H1 (cell line): ENCODE data around the gene MOV10L1. TPM values are rescaled to one million over a fixed set of nuclear protein-coding genes. Genes with fewer than 3 reads are reported as not detected.

Source experiments
- CTCF ChIA-PET: fragments of 300-600 bp; sonication (Branson Sonifier 250); formaldehyde crosslinking; loops from one replicate; lab custom pipeline; 2021; ENCODE audit not compliant: partially characterized antibody; lab: Charles Lee
- POLR2A ChIA-PET: fragments of 300-600 bp; sonication (Branson Sonifier 250); formaldehyde crosslinking; loops from one replicate; lab custom pipeline; 2021; ENCODE audit warnings: inconsistent platforms; ENCODE audit not compliant: partially characterized antibody; lab: Charles Lee
- DNase-seq, 2 experiments: peaks; one replicate each; pipeline versions ENCODE4 v3.0.0 to v3.0.0-alpha.2; 2010 to 2022; ENCODE audit warnings: low spot score in 2 of 2, low read depth in 1 of 2, mixed read lengths in 1 of 2
- FAIRE-seq: peaks from 2 replicates; lab custom pipeline; 2011; peaks lifted over from hg19 to GRCh38; lab: Jason Lieb, UNC
- H2AFZ ChIP-seq: 2 replicates; pipeline ENCODE4 v1.8.1; 2012; ENCODE audit warnings: low read length, inconsistent platforms
- H2AK5ac ChIP-seq: 2 replicates; pipeline ENCODE4 v1.6.1; 2013; ENCODE audit warnings: low read depth, low read length
- H2BK120ac ChIP-seq: replicated peaks from 2 replicates; pipeline ENCODE3; 2013; ENCODE audit warnings: low read depth, low read length, inconsistent platforms
- H2BK12ac ChIP-seq: 2 replicates; pipeline ENCODE4 v1.6.1; 2013; ENCODE audit warnings: low read depth, low read length
- H2BK15ac ChIP-seq: 2 replicates; pipeline ENCODE4 v1.6.1; 2013; ENCODE audit warnings: low read length
- H2BK20ac ChIP-seq: 2 replicates; pipeline ENCODE4 v1.6.1; 2013; ENCODE audit warnings: low read length
- H2BK5ac ChIP-seq: 2 replicates; pipeline ENCODE4 v1.6.1; 2013; ENCODE audit warnings: low read depth, low read length
- H3K14ac ChIP-seq: 2 replicates; pipeline ENCODE4 v1.6.1; 2013; ENCODE audit warnings: inconsistent platforms; ENCODE audit not compliant: insufficient read length
- H3K18ac ChIP-seq: 2 replicates; pipeline ENCODE4 v1.6.1; 2013; ENCODE audit warnings: low read length; ENCODE audit errors: extremely low read depth
- H3K23ac ChIP-seq: 2 replicates; pipeline ENCODE4 v1.6.1; 2013; ENCODE audit warnings: inconsistent platforms; ENCODE audit not compliant: insufficient read length
- H3K23me2 ChIP-seq: 2 replicates; pipeline ENCODE4 v1.6.1; 2013; ENCODE audit warnings: low read depth, low read length
- H3K27ac ChIP-seq: 2 replicates; pipeline ENCODE4 v1.6.1; 2011; ENCODE audit warnings: low read depth, low read length, inconsistent platforms
- H3K27me3 ChIP-seq, 4 experiments: replicated peaks in 1 of 4; 1 replicate in 1 of 4; 2 replicates in 3 of 4; pipeline versions ENCODE4 v1.6.1 to v1.8.1; 2011 to 2013; ENCODE audit warnings: low read length in 3 of 4, mild to moderate bottlenecking in 3 of 4, inconsistent platforms in 2 of 4, mixed read lengths in 2 of 4, moderate library complexity in 1 of 4; ENCODE audit not compliant: control insufficient read depth in 3 of 4, insufficient read depth in 3 of 4; ENCODE audit errors: extremely low read depth in 1 of 4
- H3K36me3 ChIP-seq, 4 experiments: 2 replicates each; pipeline versions ENCODE4 v1.6.1 to v1.8.1; 2011 to 2013; ENCODE audit warnings: mild to moderate bottlenecking in 4 of 4, low read length in 3 of 4, moderate library complexity in 2 of 4, control low read depth in 1 of 4, inconsistent platforms in 1 of 4; ENCODE audit not compliant: insufficient read depth in 4 of 4, control insufficient read depth in 2 of 4
- H3K4ac ChIP-seq: replicated peaks from 2 replicates; pipeline ENCODE3; 2013; ENCODE audit warnings: low read length, low read depth, mixed read lengths, inconsistent platforms; ENCODE audit not compliant: insufficient read length
- H3K4me1 ChIP-seq, 4 experiments: replicated peaks in 1 of 4; 1 replicate in 1 of 4; 2 replicates in 3 of 4; pipeline versions ENCODE4 v1.6.1 to v1.8.1; 2011 to 2013; ENCODE audit warnings: low read length in 3 of 4, inconsistent platforms in 2 of 4, mixed read lengths in 1 of 4; ENCODE audit not compliant: insufficient read depth in 4 of 4, control insufficient read depth in 3 of 4
- H3K4me2 ChIP-seq, 2 experiments: 2 replicates each; pipeline versions ENCODE4 v1.6.1 to v1.8.1; 2011 to 2013; ENCODE audit warnings: low read depth in 2 of 2, low read length in 2 of 2, control low read depth in 1 of 2, inconsistent platforms in 1 of 2, mild to moderate bottlenecking in 1 of 2; ENCODE audit not compliant: insufficient read depth in 1 of 2
- H3K4me3 ChIP-seq, 4 experiments: fragments of 200-600, 300-600 bp in 1 of 4; sonication (generic), shearing (Covaris generic), sonication (Bioruptor Twin) in 1 of 4; 2 replicates each; pipeline versions ENCODE4 v1.5.1 to v1.8.1; 2011 to 2016; ENCODE audit warnings: low read length in 4 of 4, low read depth in 3 of 4, control low read depth in 2 of 4, inconsistent platforms in 2 of 4, mild to moderate bottlenecking in 2 of 4, mixed read lengths in 1 of 4, moderate library complexity in 1 of 4; ENCODE audit not compliant: insufficient read depth in 2 of 4; ENCODE audit errors: extremely low read depth in 1 of 4
- H3K56ac ChIP-seq: replicated peaks from 2 replicates; pipeline ENCODE3; 2013; ENCODE audit warnings: low read depth, mild to moderate bottlenecking, mixed read lengths, low read length, inconsistent platforms; ENCODE audit not compliant: insufficient read length
- H3K79me1 ChIP-seq: 2 replicates; pipeline ENCODE4 v1.6.1; 2013; ENCODE audit warnings: low read depth, low read length, control low read depth
- H3K79me2 ChIP-seq, 2 experiments: 2 replicates each; pipeline versions ENCODE4 v1.6.1 to v1.8.1; 2012 to 2013; ENCODE audit warnings: low read length in 2 of 2, mild to moderate bottlenecking in 2 of 2, inconsistent platforms in 1 of 2; ENCODE audit not compliant: insufficient read depth in 2 of 2, control insufficient read depth in 1 of 2
- H3K9ac ChIP-seq, 4 experiments: replicated peaks in 1 of 4; 1 replicate in 1 of 4; 2 replicates in 3 of 4; pipeline versions ENCODE4 v1.6.1 to v1.8.1; 2011 to 2013; ENCODE audit warnings: low read depth in 3 of 4, low read length in 3 of 4, control low read depth in 2 of 4, mild to moderate bottlenecking in 2 of 4, moderate library complexity in 2 of 4, inconsistent platforms in 1 of 4; ENCODE audit errors: extremely low read depth in 1 of 4
- H3K9me3 ChIP-seq, 2 experiments: 2 replicates each; pipeline versions ENCODE4 v1.6.1 to v1.8.1; 2012 to 2013; ENCODE audit warnings: mild to moderate bottlenecking in 2 of 2, moderate library complexity in 2 of 2, control low read depth in 1 of 2, inconsistent platforms in 1 of 2, low read depth in 1 of 2, low read length in 1 of 2, mixed read lengths in 1 of 2; ENCODE audit not compliant: insufficient read depth in 2 of 2
- H4K20me1 ChIP-seq, 2 experiments: replicated peaks in 1 of 2; 2 replicates each; pipeline versions ENCODE3 to v1.8.1; 2011 to 2013; ENCODE audit warnings: inconsistent platforms in 2 of 2, low read length in 2 of 2, mild to moderate bottlenecking in 1 of 2; ENCODE audit not compliant: insufficient read depth in 2 of 2, control insufficient read depth in 1 of 2
- H4K5ac ChIP-seq: 2 replicates; pipeline ENCODE4 v1.6.1; 2013; ENCODE audit warnings: low read length, low read depth, mixed read lengths, inconsistent platforms; ENCODE audit not compliant: insufficient read length
- H4K8ac ChIP-seq: 2 replicates; pipeline ENCODE4 v1.8.0; 2013; ENCODE audit warnings: mild to moderate bottlenecking, moderate library complexity, low read length, inconsistent platforms; ENCODE audit not compliant: insufficient read depth; ENCODE audit errors: extremely low read depth
- H4K91ac ChIP-seq: replicated peaks from 2 replicates; pipeline ENCODE3; 2013; ENCODE audit warnings: low read length, mixed read lengths, inconsistent platforms; ENCODE audit not compliant: insufficient read length
- CBX5 ChIP-seq: fragments of 300-800, 300-1000 bp; sonication (generic); IDR thresholded peaks from 2 replicates; pipeline ENCODE4 v1.7.1; 2016; ENCODE audit warnings: antibody characterized with exemption, low read length, low read depth
- FOSL1 ChIP-seq: IDR thresholded peaks from 2 replicates; pipeline ENCODE4 v1.6.1; 2011; ENCODE audit warnings: mild to moderate bottlenecking, low read depth, low read length, moderate library complexity; ENCODE audit not compliant: insufficient read depth
- WGBS, 2 experiments: shearing (Covaris generic) in 1 of 2; methylation state at CpG; one replicate each; pipeline versions ENCODE4 v1.1.6 to v1.1.7; 2013 to 2015; ENCODE audit warnings: low lambda C conversion rate in 2 of 2, mixed read lengths in 2 of 2, inconsistent platforms in 1 of 2, low coverage in 1 of 2, missing lambda C conversion rate in 1 of 2; ENCODE audit not compliant: insufficient replicate concordance in 2 of 2, insufficient coverage in 1 of 2, insufficient read length in 1 of 2; ENCODE audit errors: extremely low coverage in 1 of 2, missing lambda C conversion rate in 1 of 2; 5-methylcytosine and 5-hydroxymethylcytosine counted together
- polyA plus RNA-seq, 7 experiments: library from polyadenylated mRNA; depleted of rRNA in 3 of 7; stranded (reverse) in 5 of 7; unstranded in 2 of 7; fragments of >200 nt in 5 of 7; fragments of 200-250 nt in 2 of 7; gene quantifications; 1 replicate in 5 of 7; 2 replicates in 1 of 7; 4 replicates in 1 of 7; pipeline versions ENCODE4 v1.2.1 to v1.2.3, GENCODE V29; 2011 to 2013; ENCODE audit warnings: missing spikeins in 2 of 7, mixed read lengths in 2 of 7
- total RNA-seq: library from RNA; stranded (reverse); fragmentation: NEBNext Ultra II Directional; extraction: Animal tissue kit (Norgen Biotek cat#: 25700); gene quantifications from 2 replicates; pipeline ENCODE4 v1.2.1, GENCODE V29; 2021

Gene MOV10L1
- total and polyA plus RNA-seq, 2 of the 8 experiments (the other 6 are each of a cell fraction or from before 2014, with no cell fraction given), result 0.32 TPM; not detected in 1

DNA sequence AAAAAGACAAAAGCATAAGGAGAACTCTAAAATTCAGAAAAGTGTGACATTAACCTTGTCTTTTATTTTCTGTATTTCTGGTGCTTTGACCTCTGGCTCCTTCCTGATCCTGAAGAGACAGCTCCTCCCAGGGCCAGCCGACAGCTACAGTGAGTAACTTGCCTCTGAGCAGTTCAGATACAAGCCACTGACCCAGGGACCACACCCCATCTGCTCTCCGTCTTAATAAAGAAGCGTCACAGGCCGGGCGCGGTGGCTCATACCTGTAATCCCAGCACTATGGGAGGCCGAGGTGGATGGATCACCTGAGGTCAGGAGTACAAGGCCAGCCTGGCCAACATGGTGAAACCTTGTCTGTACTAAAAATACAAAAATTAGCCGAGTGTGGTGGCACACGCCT lies 11.0 kb upstream of the MOV10L1 start:
- Histone ChIP-seq H3K79me2 (no peaks in the 10 kb centered on the region), H3K18ac (no peak overlapping the region), H2BK20ac (no peak overlapping the region), H4K91ac (no peak overlapping the region), H3K23ac (no peak overlapping the region), H3K27ac (no peak overlapping the region), H4K8ac (no peak overlapping the region), H3K79me1 (no peaks in the 10 kb centered on the region), H3K23me2 (no peaks in the 10 kb centered on the region), H3K9ac (no peak overlapping the region), H2AFZ (no peak overlapping the region), H2BK12ac (no peak overlapping the region), H2BK120ac (no peak overlapping the region), H4K5ac (no peak overlapping the region), H2AK5ac (no peak overlapping the region), H3K4me1 (peaks cover 0 to 7% (median under 1%) of the 10 kb centered on the region in 4 experiments; a peak in 3 of 7 replicates), H3K56ac (no peak overlapping the region), H2BK5ac (no peak overlapping the region), H3K14ac (no peak overlapping the region), H3K4me3 (no peak overlapping the region), H3K4ac (no peak overlapping the region), H3K36me3 (no peaks in the 10 kb centered on the region), H3K4me2 (no peak overlapping the region), H3K27me3 (no peaks in the 10 kb centered on the region), H3K9me3 (no peaks in the 10 kb centered on the region), H2BK15ac (no peak overlapping the region), H4K20me1 (no peaks in the 10 kb centered on the region)
- CTCF ChIA-PET, result interaction anchor here (0.7 to 0.9 kb wide), 2 partner anchors 48 to 83 kb away, joined by 3 to 6 read pairs; no protein-coding TSS in a partner anchor
- FAIRE-seq (no peak), DNase-seq (no peak)
- POLR2A ChIA-PET, result no interaction called here
- 87% methylated on average over 9 of the region's 9 CpGs; no CpG with 5 or more reads in 1 of the 2 experiments for WGBS, 2 experiments
- TF ChIP-seq CBX5 (no peak), FOSL1 (no peak)
